Neural cell (in vitro differentiated cells): ENCODE results near the gene SESN1.
"Not testable (repeated sequence)": the region's sequence is repeated elsewhere in the genome, so short reads cannot be mapped to it uniquely, and the experiment has no call there.

Experiments used
- CTCF ChIP-seq: fragments of 450-650 bp; IDR thresholded peaks from 2 replicates; pipeline ENCODE4 v1.5.1; 2014; ENCODE audit warnings: antibody characterized with exemption, mild to moderate bottlenecking, moderate library complexity; ENCODE audit not compliant: poor library complexity, severe bottlenecking
- EP300 ChIP-seq: fragments of 450-650 bp; conservative IDR thresholded peaks from 2 replicates; pipeline ENCODE4 v1.6.1; 2014; ENCODE audit warnings: antibody characterized with exemption, mild to moderate bottlenecking, moderate library complexity; ENCODE audit not compliant: poor library complexity, severe bottlenecking
- EZH2 ChIP-seq: fragments of 200-600, 300-800 bp; shearing (Covaris generic), sonication (generic); IDR thresholded peaks from 2 replicates; pipeline ENCODE4 v1.6.1; 2014; ENCODE audit warnings: antibody characterized with exemption, low read length, borderline replicate concordance, mild to moderate bottlenecking; ENCODE audit not compliant: insufficient read depth, poor library complexity, severe bottlenecking
- POLR2AphosphoS5 ChIP-seq: IDR thresholded peaks from 2 replicates; pipeline ENCODE4 v1.6.1; 2012

GRCh38 chr6:109109663-109110062 is 15.0 kb upstream of the SESN1 start:
- not testable (repeated sequence) for TF ChIP-seq POLR2AphosphoS5, CTCF, EZH2, EP300
